ENCODE measurements around the gene P2RY8.

DNA sequence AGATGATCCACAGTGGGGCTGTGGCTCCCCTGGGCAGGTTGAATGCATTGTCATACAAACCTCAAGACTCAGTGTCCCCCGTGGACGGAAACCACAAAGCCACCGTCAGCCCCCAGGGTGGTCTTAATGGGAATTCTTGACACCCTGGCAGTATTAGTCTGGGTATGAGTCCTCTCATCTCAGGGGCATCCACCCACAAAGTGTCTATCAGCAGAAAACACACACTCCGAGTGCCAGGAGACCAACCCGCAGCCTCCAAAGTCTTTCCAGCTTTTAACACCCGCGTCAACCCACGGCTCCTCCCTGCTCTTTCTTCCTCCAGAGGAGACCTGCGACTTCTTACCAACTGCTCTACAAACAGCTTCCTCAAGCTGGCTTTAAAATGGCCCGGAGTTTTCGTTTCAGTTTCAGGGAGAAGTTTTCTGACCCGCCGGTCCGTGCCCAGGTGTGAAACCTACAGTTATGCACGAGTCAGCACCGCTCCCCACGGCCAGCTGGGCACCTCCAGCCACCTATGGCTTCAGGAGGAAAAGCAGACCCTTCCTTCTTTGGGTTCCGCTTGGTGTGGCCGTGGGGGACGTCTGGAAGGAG, 69.9 kb downstream of the P2RY8 start:
- TF ChIP-seq ZNF274 (IDR thresholded peaks at IDR 0.05; ENCODE audit: low read depth, low read length) (no peak), YY1 (IDR thresholded peaks at IDR 0.05; ENCODE audit: insufficient read depth, insufficient read length) (no peak), SUZ12 (IDR thresholded peaks at IDR 0.05; ENCODE audit: extremely low read depth, insufficient read depth, insufficient read length) (no peak)

All from NT2/D1 (cell line).